ENCODE data around the gene GALNT9.
A peak's percentile ranks its signal among the peaks of the same experiment; 100 is the strongest.

GALNT9 gene

DNA sequence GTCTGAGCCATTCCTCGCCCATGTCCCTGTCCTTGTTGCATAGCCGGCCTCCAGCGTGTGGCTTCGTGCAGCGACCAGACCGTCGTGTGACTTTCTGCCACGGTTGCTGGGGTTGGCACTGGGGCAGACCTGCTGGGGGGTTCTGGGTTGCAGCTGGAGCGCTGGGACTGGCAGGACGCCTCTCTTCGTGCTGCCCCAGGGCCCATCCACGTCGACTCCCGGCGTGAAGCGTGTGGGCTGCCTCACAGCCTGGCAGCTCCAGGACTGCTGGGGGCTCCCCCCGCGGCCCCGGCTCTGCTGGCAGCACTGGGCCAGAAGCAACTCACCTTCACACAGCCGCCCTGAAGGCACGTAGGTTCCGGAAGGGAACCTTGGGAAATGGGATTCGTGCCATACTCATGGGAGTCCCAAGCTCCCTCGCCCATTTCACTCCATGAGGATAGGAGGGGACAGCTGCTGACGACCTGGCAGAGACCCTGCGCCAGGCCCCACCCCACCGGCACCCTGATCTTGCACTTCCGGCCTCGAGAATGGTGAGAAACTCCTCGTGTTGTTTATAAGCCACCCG lies 51.9 kb downstream of the GALNT9 start:
- H3K4me1 ChIP-seq (ENCODE audit: control insufficient read depth, insufficient read depth, low read length) = no peaks in the 10 kb centered on the region
- WGBS, 2 experiments = 83 to 86% methylated on average over 31 of the region's 31 CpGs
- H3K4me3 ChIP-seq (ENCODE audit: insufficient read depth, low read depth, low read length) = no peak overlapping the region
- no peak overlapping the region for H3K27ac ChIP-seq (ENCODE audit: insufficient read depth, low read depth, low read length, poor library complexity, severe bottlenecking)
- H3K36me3 ChIP-seq (ENCODE audit: control insufficient read depth, insufficient read depth, low read length) = no peaks in the 10 kb centered on the region
- H3K27me3 ChIP-seq (ENCODE audit: control insufficient read depth, insufficient read depth, low read length, poor library complexity, severe bottlenecking) = no peaks in the 10 kb centered on the region
- H3K9me3 ChIP-seq (ENCODE audit: control insufficient read depth, low read length) = peaks cover 7% of the 10 kb centered on the region

DNA sequence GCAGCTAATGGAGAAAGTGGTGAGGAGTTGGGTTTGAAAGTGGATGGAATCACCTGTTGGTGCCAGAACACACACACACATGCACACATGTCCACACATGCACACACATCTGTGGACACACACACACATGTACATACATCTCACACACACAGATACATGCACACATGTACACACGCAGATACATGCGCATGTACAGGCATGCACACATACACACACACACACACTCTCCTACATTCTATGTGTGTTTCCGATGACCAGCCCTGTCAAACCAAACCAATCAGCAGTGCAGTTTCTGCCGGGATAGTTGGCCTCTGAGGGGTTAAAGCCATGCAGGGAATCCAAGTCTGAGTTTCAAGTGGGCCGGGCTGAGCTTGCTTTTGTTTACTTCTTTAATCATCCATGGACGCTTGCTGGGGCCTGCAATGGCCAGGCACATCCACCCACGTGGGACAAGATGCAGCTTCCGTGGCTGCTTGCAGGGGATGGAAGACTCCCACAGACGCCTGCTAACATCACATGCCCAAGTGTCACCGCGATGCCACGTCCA lies 52.5 kb downstream of the GALNT9 start:
- H3K4me1 ChIP-seq (ENCODE audit: control insufficient read depth, insufficient read depth, low read length) = no peaks in the 10 kb centered on the region
- H3K27ac ChIP-seq (ENCODE audit: insufficient read depth, low read depth, low read length, poor library complexity, severe bottlenecking) = no peak overlapping the region
- peaks cover 7% of the 10 kb centered on the region for H3K9me3 ChIP-seq (ENCODE audit: control insufficient read depth, low read length)
- no peak overlapping the region for H3K4me3 ChIP-seq (ENCODE audit: insufficient read depth, low read depth, low read length)
- no peaks in the 10 kb centered on the region for H3K36me3 ChIP-seq (ENCODE audit: control insufficient read depth, insufficient read depth, low read length)
- WGBS, 2 experiments = 74 to 78% methylated on average over 12 of the region's 12 CpGs
- no peaks in the 10 kb centered on the region for H3K27me3 ChIP-seq (ENCODE audit: control insufficient read depth, insufficient read depth, low read length, poor library complexity, severe bottlenecking)

DNA sequence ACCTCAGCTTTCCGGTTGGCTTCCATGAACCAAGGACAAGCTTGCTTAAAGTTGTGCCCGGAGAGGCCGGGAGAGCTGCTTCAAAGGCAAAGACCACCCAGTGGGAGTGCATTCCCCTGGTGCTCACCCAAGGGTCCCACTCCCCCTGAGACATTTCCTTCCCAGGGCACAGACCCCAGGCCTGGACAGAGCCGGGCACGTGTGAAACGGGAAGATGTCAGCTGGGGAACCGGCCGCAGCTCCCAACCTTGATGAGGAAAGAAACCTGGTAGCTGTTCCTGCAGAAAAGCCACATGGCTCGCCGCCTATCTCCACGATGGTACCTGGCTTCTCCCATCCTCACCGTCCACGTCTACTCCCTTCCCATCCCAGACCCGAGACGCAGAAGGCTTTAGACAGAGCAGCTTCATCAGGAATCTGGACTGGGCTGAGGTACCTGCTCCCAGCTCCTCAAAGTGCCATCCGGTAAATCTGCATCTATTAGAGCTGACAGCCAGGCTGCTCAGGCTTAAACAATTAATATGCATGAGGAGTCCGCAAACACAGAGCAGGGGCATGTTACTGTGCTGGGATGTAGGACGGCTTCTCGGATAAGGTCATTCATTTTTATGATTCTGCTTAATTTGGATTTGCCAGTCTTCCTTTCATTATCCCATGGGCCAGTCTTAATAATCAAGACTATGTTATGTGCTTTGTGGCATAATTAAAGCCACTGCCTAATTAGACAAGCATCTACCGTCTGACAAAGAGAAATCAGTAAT lies 53.1 kb downstream of the GALNT9 start:
- H3K27ac ChIP-seq (ENCODE audit: insufficient read depth, low read depth, low read length, poor library complexity, severe bottlenecking) = no peak overlapping the region
- H3K9me3 ChIP-seq (ENCODE audit: control insufficient read depth, low read length) = peaks cover 7% of the 10 kb centered on the region
- no peaks in the 10 kb centered on the region for H3K4me1 ChIP-seq (ENCODE audit: control insufficient read depth, insufficient read depth, low read length)
- no peak overlapping the region for H3K4me3 ChIP-seq (ENCODE audit: insufficient read depth, low read depth, low read length)
- no peaks in the 10 kb centered on the region for H3K27me3 ChIP-seq (ENCODE audit: control insufficient read depth, insufficient read depth, low read length, poor library complexity, severe bottlenecking)
- 90% methylated on average over 20 of the region's 20 CpGs for WGBS, 2 experiments
- no peaks in the 10 kb centered on the region for H3K36me3 ChIP-seq (ENCODE audit: control insufficient read depth, insufficient read depth, low read length)

DNA sequence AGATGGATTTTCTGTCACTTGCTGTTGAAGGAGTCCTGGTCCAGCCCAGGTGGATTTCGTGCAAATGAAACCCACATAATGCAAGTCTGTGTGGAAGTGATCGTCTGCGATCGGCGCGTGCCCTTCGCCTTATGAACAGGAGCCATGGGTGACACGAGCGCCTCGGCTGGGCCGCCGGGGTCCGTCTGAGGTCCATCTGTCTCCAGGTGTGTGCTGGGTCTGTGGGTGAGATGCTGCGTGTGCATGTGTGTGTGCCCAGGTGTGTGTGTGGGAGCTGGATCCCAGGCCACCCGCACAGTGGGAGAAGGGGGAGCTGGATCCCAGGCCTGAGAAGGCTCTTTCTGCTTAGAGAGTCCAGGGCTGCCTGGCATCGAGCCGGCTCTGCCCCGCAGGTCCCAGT lies 53.8 kb downstream of the GALNT9 start:
- H3K4me3 ChIP-seq (ENCODE audit: insufficient read depth, low read depth, low read length) = no peak overlapping the region
- no peaks in the 10 kb centered on the region for H3K36me3 ChIP-seq (ENCODE audit: control insufficient read depth, insufficient read depth, low read length)
- no peaks in the 10 kb centered on the region for H3K27me3 ChIP-seq (ENCODE audit: control insufficient read depth, insufficient read depth, low read length, poor library complexity, severe bottlenecking)
- H3K4me1 ChIP-seq (ENCODE audit: control insufficient read depth, insufficient read depth, low read length) = no peaks in the 10 kb centered on the region
- H3K27ac ChIP-seq (ENCODE audit: insufficient read depth, low read depth, low read length, poor library complexity, severe bottlenecking) = no peak overlapping the region
- 89 to 92% methylated on average over 18 of the region's 18 CpGs for WGBS, 2 experiments
- peaks cover 7% of the 10 kb centered on the region for H3K9me3 ChIP-seq (ENCODE audit: control insufficient read depth, low read length)

DNA sequence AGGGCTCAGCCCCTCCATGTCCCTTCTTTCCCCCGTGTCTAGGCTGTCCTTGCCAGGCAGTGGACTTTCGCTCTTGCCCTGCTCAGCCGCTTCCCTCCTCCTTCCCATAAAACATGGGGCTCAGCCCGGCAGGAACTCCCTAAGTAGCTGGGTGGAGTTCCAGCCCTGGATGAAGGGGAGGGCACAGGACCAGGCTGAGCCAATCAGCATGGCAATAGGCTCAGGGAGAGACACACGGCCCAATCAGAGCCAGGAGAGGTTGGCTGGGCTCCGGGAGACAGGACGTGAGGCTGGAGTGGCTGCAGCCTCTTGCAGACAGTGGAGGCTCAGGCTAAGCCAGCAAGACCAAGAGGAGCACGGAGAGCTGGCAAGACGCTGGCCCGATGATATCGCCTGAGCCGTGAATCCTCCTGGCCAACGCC lies 54.3 kb downstream of the GALNT9 start:
- H3K4me1 ChIP-seq (ENCODE audit: control insufficient read depth, insufficient read depth, low read length) = no peaks in the 10 kb centered on the region
- peak overlapping the region; percentile 3 for H3K4me3 ChIP-seq (ENCODE audit: insufficient read depth, low read depth, low read length)
- H3K9me3 ChIP-seq (ENCODE audit: control insufficient read depth, low read length) = peaks cover 7% of the 10 kb centered on the region
- H3K27me3 ChIP-seq (ENCODE audit: control insufficient read depth, insufficient read depth, low read length, poor library complexity, severe bottlenecking) = no peaks in the 10 kb centered on the region
- 75% methylated on average over 13 of the region's 13 CpGs for WGBS, 2 experiments
- H3K36me3 ChIP-seq (ENCODE audit: control insufficient read depth, insufficient read depth, low read length) = no peaks in the 10 kb centered on the region
- H3K27ac ChIP-seq (ENCODE audit: insufficient read depth, low read depth, low read length, poor library complexity, severe bottlenecking) = no peak overlapping the region

DNA sequence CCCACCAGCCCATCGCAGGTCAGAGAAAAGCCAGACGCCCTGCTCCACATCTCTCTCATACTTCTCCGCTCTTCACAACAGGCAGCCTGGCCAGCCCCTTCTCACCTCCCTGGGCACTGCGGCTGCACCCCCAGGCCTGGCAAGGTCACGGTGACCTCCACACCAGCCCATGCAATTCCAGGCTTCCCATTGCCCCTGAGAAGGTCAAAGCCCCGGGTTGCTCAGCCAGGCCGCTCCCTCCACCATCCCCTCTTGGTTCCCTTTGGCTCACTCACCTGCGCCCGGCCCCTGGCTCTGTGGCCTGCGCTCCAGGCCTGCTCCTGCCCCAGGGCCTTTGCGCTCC lies 55.4 kb downstream of the GALNT9 start:
- 90 to 91% methylated on average over 11 of the region's 11 CpGs for WGBS, 2 experiments
- no peak overlapping the region for H3K27ac ChIP-seq (ENCODE audit: insufficient read depth, low read depth, low read length, poor library complexity, severe bottlenecking)
- no peaks in the 10 kb centered on the region for H3K27me3 ChIP-seq (ENCODE audit: control insufficient read depth, insufficient read depth, low read length, poor library complexity, severe bottlenecking)
- no peak overlapping the region for H3K4me3 ChIP-seq (ENCODE audit: insufficient read depth, low read depth, low read length)
- no peaks in the 10 kb centered on the region for H3K4me1 ChIP-seq (ENCODE audit: control insufficient read depth, insufficient read depth, low read length)
- H3K36me3 ChIP-seq (ENCODE audit: control insufficient read depth, insufficient read depth, low read length) = no peaks in the 10 kb centered on the region
- peaks cover 5% of the 10 kb centered on the region for H3K9me3 ChIP-seq (ENCODE audit: control insufficient read depth, low read length)

DNA sequence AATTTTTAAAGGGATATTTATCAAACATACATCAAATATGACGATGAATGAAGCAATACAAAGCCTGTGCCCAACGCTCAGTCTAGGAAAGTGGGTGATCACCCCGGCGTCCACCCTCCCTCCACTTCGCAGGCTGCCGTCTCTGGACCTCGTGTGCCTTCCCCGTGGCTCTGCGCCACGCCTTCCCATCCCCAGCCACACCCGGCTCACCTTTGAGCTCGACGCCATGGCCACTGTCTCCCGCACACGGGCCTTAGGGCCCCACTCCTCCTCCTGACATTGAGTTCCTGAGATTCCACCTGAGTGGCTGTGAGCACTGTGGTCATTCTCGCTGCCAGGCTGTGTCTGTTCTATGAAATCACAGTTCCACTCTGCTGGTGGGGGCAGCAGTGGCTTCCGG lies 56.7 kb downstream of the GALNT9 start:
- Histone ChIP-seq H3K27me3 (ENCODE audit: control insufficient read depth, insufficient read depth, low read length, poor library complexity, severe bottlenecking) (no peaks in the 10 kb centered on the region), H3K4me3 (ENCODE audit: insufficient read depth, low read depth, low read length) (no peak overlapping the region), H3K27ac (ENCODE audit: insufficient read depth, low read depth, low read length, poor library complexity, severe bottlenecking) (no peak overlapping the region), H3K9me3 (ENCODE audit: control insufficient read depth, low read length) (peaks cover 5% of the 10 kb centered on the region), H3K4me1 (ENCODE audit: control insufficient read depth, insufficient read depth, low read length) (no peaks in the 10 kb centered on the region), H3K36me3 (ENCODE audit: control insufficient read depth, insufficient read depth, low read length) (no peaks in the 10 kb centered on the region)
- WGBS, 2 experiments = 88% methylated on average over 17 of the region's 17 CpGs

DNA sequence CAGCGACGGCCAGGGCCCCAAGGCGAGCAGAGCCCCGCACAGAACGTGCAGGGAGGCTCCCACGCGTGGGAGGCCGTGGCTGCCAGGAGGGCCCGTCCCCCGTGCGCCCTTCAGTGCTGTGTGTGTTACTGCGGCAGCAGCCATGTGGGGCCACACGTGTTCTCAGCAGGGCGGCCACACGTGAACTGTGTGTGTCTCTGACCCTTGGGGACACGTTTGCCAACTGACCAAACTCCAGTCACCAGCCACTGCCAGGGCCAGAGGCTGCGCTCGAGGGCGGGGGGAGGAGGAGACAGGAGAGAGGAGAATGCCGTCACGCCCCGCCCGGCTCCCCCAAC lies 57.7 kb downstream of the GALNT9 start:
- H3K36me3 ChIP-seq (ENCODE audit: control insufficient read depth, insufficient read depth, low read length) = no peaks in the 10 kb centered on the region
- H3K4me1 ChIP-seq (ENCODE audit: control insufficient read depth, insufficient read depth, low read length) = no peaks in the 10 kb centered on the region
- peaks cover 5% of the 10 kb centered on the region for H3K9me3 ChIP-seq (ENCODE audit: control insufficient read depth, low read length)
- 87 to 91% methylated on average over 23 of the region's 23 CpGs for WGBS, 2 experiments
- no peak overlapping the region for H3K27ac ChIP-seq (ENCODE audit: insufficient read depth, low read depth, low read length, poor library complexity, severe bottlenecking)
- no peak overlapping the region for H3K4me3 ChIP-seq (ENCODE audit: insufficient read depth, low read depth, low read length)
- no peaks in the 10 kb centered on the region for H3K27me3 ChIP-seq (ENCODE audit: control insufficient read depth, insufficient read depth, low read length, poor library complexity, severe bottlenecking)

DNA sequence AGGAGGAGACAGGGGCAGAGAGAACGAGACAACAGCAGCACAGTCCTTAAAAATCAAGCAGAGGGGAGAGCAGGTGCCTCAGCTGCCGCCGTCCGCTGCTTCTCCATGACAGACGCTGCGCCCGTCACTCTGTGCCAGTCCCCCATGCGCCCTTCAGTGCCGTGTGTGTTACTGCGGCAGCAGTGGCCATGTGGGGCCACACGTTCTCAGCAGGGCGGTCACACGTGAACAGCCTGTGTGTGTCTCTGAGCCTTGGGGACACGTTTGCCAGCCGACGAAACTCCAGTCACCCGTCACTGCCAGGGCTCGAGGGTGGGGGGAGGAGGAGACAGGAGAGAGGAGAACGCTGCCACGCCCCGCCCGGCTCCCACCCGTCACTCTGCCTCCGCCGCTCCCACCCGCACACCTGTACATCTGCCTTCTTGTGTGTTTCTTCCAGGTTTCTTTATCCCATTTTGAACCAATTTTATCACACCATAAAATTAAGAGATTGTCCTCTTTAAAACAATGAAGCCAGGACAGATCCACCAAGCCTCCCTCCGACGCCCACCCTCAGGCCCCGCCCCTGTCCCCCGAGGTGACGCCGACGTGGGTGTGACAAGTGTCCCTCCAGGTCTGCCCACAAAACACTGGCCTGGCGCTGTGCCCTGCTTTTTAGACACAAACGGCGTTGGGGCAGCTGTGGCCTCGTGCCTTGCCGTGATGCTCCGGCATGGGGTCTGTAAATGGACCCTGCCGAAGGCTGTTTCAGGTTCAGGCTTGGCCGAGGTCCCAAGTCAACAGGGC lies 58.2 kb downstream of the GALNT9 start:
- Histone ChIP-seq H3K4me3 (ENCODE audit: insufficient read depth, low read depth, low read length) (no peak overlapping the region), H3K4me1 (ENCODE audit: control insufficient read depth, insufficient read depth, low read length) (no peaks in the 10 kb centered on the region), H3K27ac (ENCODE audit: insufficient read depth, low read depth, low read length, poor library complexity, severe bottlenecking) (no peak overlapping the region), H3K36me3 (ENCODE audit: control insufficient read depth, insufficient read depth, low read length) (no peaks in the 10 kb centered on the region), H3K27me3 (ENCODE audit: control insufficient read depth, insufficient read depth, low read length, poor library complexity, severe bottlenecking) (no peaks in the 10 kb centered on the region), H3K9me3 (ENCODE audit: control insufficient read depth, low read length) (peaks cover 5% of the 10 kb centered on the region)
- 88 to 90% methylated on average over 41 of the region's 41 CpGs for WGBS, 2 experiments

DNA sequence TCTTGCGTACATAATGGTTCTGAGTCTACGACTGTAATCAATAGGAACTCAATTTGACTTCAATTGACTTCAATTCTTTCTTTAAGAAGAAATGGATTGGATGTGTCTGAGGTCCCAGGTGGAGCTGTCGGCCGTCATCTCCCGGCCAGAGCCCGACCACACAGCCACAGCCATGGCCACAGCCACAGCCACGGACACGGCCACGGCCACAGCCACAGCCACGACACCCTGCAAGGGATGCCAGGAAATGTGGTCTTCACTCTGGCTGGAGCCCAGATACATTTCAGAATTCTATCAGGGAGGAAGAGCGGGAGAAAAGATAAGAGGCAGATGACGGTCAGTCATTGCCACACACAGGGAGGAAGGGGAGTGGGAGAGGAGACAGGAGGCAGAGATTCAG lies 58.9 kb downstream of the GALNT9 start:
- H3K36me3 ChIP-seq (ENCODE audit: control insufficient read depth, insufficient read depth, low read length) = no peaks in the 10 kb centered on the region
- no peaks in the 10 kb centered on the region for H3K4me1 ChIP-seq (ENCODE audit: control insufficient read depth, insufficient read depth, low read length)
- peaks cover 1% of the 10 kb centered on the region for H3K9me3 ChIP-seq (ENCODE audit: control insufficient read depth, low read length)
- 91 to 92% methylated on average over 12 of the region's 12 CpGs for WGBS, 2 experiments
- no peaks in the 10 kb centered on the region for H3K27me3 ChIP-seq (ENCODE audit: control insufficient read depth, insufficient read depth, low read length, poor library complexity, severe bottlenecking)
- no peak overlapping the region for H3K4me3 ChIP-seq (ENCODE audit: insufficient read depth, low read depth, low read length)
- no peak overlapping the region for H3K27ac ChIP-seq (ENCODE audit: insufficient read depth, low read depth, low read length, poor library complexity, severe bottlenecking)

All from ectodermal cell (in vitro differentiated cells).